22Rv1 (cell line): ENCODE measurements around the gene HRAS.
A peak's percentile ranks its signal among the peaks of the same experiment; 100 is the strongest.

Source experiments
- H3K27ac ChIP-seq: fragments of 450-650 bp; 2 replicates; pipeline ENCODE4 v1.5.1; 2017
- ZFX ChIP-seq: fragments of 450-650 bp; IDR thresholded peaks from 2 replicates; pipeline ENCODE4 v1.6.1; 2017; ENCODE audit warnings: antibody characterized with exemption, borderline replicate concordance
- TF ChIP-seq, protein P1 (sequence below): fragments of 450-650 bp; IDR thresholded peaks from 2 replicates; pipeline ENCODE4 v1.5.1; 2017; ENCODE audit warnings: mild to moderate bottlenecking

The HRAS gene

DNA sequence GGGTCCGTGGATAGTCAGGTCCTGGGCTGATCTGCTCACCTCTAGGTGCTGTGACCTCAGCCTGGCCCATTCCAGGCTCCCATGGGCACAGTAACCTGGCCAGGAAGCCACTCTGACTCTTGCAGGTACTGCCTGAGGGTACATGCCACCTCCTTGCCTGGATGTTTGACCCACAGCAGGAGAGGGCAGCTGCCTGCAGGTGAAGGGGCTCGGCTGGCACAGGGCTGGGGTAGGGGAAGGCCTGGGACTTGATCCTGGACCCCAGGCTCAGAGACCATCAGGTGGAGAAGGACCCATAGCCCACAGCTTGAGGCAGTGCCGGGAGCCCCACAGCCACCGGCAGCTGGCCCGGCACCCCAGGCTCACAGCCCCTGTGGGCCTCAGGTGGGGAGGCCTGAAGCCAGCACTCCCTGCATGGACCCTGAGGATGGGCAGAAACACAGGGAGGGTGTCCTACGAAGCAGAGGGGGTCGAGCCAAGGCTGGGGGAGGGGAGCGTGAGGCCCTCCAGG is 4.7 kb upstream of the HRAS start:
- TF ChIP-seq, protein P1, sequence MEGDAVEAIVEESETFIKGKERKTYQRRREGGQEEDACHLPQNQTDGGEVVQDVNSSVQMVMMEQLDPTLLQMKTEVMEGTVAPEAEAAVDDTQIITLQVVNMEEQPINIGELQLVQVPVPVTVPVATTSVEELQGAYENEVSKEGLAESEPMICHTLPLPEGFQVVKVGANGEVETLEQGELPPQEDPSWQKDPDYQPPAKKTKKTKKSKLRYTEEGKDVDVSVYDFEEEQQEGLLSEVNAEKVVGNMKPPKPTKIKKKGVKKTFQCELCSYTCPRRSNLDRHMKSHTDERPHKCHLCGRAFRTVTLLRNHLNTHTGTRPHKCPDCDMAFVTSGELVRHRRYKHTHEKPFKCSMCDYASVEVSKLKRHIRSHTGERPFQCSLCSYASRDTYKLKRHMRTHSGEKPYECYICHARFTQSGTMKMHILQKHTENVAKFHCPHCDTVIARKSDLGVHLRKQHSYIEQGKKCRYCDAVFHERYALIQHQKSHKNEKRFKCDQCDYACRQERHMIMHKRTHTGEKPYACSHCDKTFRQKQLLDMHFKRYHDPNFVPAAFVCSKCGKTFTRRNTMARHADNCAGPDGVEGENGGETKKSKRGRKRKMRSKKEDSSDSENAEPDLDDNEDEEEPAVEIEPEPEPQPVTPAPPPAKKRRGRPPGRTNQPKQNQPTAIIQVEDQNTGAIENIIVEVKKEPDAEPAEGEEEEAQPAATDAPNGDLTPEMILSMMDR: no peak
- TF ChIP-seq ZFX: no peak

DNA sequence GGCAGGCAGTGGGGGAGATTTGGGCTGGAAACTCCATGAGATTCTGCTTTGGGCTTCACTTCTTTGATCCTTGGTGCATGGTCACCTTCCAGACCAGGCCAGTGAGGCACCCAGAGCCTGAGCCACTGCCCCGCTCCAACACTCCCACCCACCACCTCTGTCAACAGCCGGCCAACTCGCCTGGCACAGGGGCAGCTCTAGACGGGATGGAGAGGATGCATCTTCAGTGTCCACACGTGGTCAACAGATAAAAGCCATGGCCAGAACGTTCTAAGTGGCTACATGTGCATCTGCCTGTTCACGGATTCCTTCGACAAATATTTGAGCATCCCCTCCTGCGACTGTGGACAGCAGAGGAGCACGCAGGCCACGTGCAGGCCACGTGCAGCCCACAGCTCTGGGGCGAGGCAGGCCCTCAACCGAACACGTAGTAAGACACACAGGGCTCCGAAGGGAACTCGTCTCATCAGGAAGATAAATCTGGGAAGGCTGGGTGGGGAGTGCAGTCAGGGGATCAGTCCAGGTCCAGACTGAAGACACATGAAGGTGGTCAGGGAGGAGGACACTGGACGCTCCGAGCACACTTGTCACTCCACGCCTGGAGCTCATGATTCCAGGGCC is 3.2 kb upstream of the HRAS start:
- peak overlapping the region; percentile 99 for H3K27ac ChIP-seq
- TF ChIP-seq ZFX: no peak
- TF ChIP-seq, protein P1: no peak

More for the DNA sequence above, 4.7 kb upstream of the HRAS start:
- no peak overlapping the region for H3K27ac ChIP-seq

DNA sequence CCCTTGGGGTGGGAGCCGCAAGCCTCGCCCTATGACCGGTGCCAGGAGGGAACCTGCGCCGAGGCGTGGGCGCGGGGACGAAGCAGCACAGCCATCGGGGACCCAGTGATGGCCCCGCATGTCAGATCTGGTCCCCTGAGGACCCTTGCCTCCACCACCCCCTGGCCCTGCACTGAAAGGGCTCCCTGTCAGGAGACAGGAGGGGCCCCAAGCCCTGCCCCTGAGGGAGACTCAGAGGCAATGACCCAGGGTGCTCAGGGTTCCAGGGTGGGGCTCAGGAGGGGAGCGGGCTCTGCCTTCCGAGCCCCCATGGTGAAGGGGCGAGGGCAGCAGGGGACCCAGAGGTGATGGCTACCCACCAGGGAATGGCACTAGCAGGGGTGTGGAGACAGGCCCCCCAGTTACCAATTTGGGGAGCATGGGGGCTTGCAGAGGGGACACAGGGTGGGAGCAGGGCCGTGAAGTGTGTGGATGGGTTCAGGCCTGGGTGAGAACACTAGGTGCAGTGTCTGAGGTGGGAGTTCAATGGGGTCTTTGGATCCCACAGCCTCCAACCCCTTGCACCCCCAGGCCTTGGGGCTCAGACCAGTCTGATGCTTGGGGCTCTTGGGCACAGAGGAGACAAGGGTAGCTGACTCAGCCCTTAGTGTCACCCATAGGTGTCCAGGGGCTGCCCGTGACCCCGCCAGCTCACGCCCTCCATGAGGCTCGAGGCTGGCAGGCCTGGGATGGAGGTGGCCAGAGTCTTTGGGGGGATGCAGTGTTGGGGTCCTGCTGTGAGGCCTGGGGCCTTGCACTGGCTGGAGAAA is 2.5 kb upstream of the HRAS start:
- TF ChIP-seq ZFX: no peak
- TF ChIP-seq, protein P1: no peak
- H3K27ac ChIP-seq: peak overlapping the region; percentile 99

DNA sequence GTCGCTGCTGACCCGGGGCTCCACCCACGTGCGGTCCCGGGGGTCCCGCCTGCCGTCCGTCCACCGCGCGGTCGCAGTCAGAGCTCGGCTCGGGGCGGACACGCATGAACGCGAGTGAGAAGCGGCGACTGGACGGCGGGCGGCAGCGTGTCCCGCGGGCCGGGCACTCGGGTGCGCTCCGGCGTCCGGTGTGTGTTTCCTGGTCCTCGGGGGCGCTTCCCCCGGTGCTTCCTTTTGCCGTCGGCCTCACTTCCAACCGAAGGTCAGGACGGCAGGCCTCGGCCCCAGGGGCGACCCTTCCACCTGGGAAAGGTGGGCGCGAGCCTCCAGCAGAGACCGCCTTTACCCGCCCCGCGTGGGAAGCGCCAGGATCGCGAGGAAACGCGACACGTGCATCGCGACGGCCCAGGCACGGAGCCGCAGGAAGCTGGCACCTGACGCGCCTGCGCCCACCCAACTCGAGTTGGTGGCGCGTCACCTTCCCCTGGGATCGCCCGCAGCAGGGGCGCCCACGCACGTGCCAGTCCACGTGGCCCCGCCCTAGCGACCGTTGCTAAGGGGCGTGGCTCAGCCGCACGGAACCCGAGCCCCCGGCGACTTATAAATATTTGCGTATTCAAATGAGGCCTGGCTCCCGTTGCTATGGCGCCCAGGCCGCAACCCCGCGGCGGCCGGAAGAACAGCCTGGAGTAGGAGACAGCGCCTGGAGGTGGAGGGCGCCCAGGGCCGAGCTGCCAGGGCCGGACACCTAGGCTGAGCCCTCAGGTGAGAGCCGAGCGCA is 1.7 kb upstream of the HRAS start, which contains the start of gene LRRC56:
TSS of gene LRRC56 (plus strand) at position 687 of the 781 bp plus-strand sequence. CDS start 3,158 bp downstream, outside the sequence.
- H3K27ac ChIP-seq: peak within 1 kb of the TSS; percentile 99

DNA sequence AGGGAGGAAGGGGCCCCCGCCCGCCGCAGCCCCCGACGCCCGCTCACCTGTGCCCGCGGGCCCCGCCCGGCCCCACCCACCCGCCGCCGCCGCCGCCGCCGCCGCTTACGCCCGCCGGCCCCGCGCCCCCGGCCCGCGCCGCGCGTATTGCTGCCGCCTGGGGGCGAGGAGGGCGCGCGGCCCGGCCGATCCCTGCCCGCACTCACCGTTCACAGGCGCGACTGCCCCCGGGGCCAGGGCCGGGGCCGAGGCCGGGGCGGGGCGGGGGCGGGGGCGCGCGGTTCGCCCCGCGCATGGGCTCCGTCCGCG is 212 bp downstream of the HRAS start:
- TF ChIP-seq ZFX: no peak
- peak overlapping the region; percentile 99 for H3K27ac ChIP-seq

More for the DNA sequence above, 1.7 kb upstream of the HRAS start, which contains the start of gene LRRC56:
- TF ChIP-seq, protein P1: no peak
- TF ChIP-seq ZFX: no peak

DNA sequence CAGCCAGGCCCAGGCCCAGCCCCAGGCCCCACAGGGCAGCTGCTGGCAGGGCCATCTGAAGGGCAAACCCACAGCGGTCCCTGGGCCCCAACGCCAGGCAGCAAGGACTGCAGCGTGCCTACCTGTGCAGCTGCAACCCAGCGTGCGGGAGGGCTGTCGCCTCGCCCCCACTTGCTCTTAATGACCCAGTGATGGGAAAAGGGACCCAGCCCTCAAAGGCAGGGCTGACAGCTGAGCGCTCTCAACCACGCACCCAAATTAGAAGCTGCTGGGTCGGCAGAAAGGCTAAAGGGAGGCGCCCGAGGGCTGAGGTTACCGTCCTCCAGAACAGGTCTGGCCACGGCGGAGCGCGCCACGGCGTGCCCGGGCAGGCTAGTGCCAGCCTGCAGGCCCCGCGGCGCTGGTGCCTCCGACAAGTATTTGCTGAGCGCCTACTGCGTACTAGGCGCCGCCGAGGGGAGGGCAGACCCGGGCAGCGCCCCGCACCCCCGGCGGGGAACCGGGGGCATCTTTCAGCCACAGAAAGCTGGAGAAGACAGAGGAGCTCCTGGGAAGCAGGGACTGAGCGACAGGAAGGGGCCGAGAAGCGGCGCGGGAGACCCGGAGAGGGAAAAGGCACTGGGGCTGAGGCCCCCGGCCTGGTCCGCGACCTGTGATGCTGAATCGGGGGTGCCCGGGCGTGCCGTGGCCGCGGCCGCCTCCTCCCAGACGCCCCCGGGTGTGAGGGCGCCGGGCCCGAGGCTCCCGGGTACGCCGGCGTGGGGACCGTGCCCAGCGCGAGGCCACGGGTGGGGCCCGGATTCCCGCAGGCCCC is 773 bp downstream of the HRAS start:
- peak overlapping the region; percentile 99 for H3K27ac ChIP-seq
- TF ChIP-seq, protein P1: no peak; the same call in 1 of the 2 replicates
- TF ChIP-seq ZFX: no peak
